Stimulated activated CD4-positive, alpha-beta T cell treated with anti-CD3 and anti-CD28 coated beads, Interleukin-4, amount 100 ng/mL, for 24 hours (primary cell): ENCODE data around the gene EIF1.
A peak's percentile ranks its signal among the peaks of the same experiment; 100 is the strongest.

Experiments
- DNase-seq: peaks from one replicate; pipeline ENCODE4 v3.0.0-alpha.2; 2020

Gene EIF1

GRCh38 chr17:41738077-41738800 is 49.6 kb downstream of the EIF1 start:
- peak; percentile 84 for DNase-seq

GRCh38 chr17:41738801-41739112 is 50.1 kb downstream of the EIF1 start:
- no peak for DNase-seq

- no peak for DNase-seq
Observed at GRCh38 chr17:41739661-41740352, 51.1 kb downstream of the EIF1 start.

GRCh38 chr17:41740506-41740905 is 51.8 kb downstream of the EIF1 start:
- DNase-seq = no peak

- no peak for DNase-seq
Observed at GRCh38 chr17:41741709-41742108, 53.0 kb downstream of the EIF1 start.
